Stomach (tissue), 9 donors: ENCODE results near the gene SH3GL1. TPM values are rescaled to one million over a fixed set of nuclear protein-coding genes. Genes with fewer than 3 reads are reported as not detected.

ENCODE experiments used
- DNase-seq, 2 donors: peaks; one replicate each; pipeline versions ENCODE4 v3.0.0 to v3.0.0-alpha.2; 2013 to 2019
- H3K27ac ChIP-seq, 5 donors: fragments of 200-600 bp in 4 of 5; sonication (generic) in 4 of 5; one replicate each; pipeline ENCODE4 v1.5.1; 2013 to 2019; ENCODE audit warnings: mild to moderate bottlenecking in 1 of 5, moderate library complexity in 1 of 5
- H3K27me3 ChIP-seq, 3 donors: fragments of 200-600 bp; sonication (generic); one replicate each; pipeline ENCODE4 v1.5.1; 2017 to 2019; ENCODE audit warnings: mixed run types in 1 of 3
- H3K36me3 ChIP-seq, 4 donors: fragments of 200-600 bp; sonication (generic); 1 replicate in 3 of 4; 2 replicates in 1 of 4; pipeline ENCODE4 v1.5.1; 2016 to 2019
- H3K4me1 ChIP-seq, 4 donors: fragments of 200-600 bp; sonication (generic); one replicate each; pipeline ENCODE4 v1.5.1; 2016 to 2019
- H3K4me3 ChIP-seq, 4 donors: fragments of 200-600 bp; sonication (generic) in 3 of 4; one replicate each; pipeline ENCODE4 v1.5.1; 2016 to 2019; ENCODE audit warnings: mild to moderate bottlenecking in 1 of 4
- H3K9me3 ChIP-seq, 4 donors: fragments of 200-600 bp; sonication (generic); one replicate each; pipeline ENCODE4 v1.5.1; 2016 to 2019
- EP300 ChIP-seq: sonication (generic); formaldehyde crosslinking; IDR thresholded peaks from one replicate; pipeline ENCODE4 v1.6.1; 2017; ENCODE audit warnings: antibody characterized with exemption
- POLR2A ChIP-seq, 4 donors: fragments of 450-650 bp; IDR thresholded peaks; one replicate each; pipeline ENCODE4 v1.6.1; 2016; ENCODE audit warnings: antibody characterized with exemption in 4 of 4, control low read depth in 2 of 4, mild to moderate bottlenecking in 1 of 4, moderate library complexity in 1 of 4
- POLR2AphosphoS5 ChIP-seq, 3 donors: sonication (generic); formaldehyde crosslinking; IDR thresholded peaks; one replicate each; pipeline ENCODE4 v1.6.1; 2016; ENCODE audit warnings: antibody characterized with exemption in 3 of 3
- WGBS, 5 donors: extraction: QIAGEN DNeasy Blood & Tissue Kit in 3 of 5; methylation state at CpG; one replicate each; pipeline versions ENCODE4 v1.1.5 to v1.1.7; 2013 to 2018; 5-methylcytosine and 5-hydroxymethylcytosine counted together
- intact Hi-C: fragments of 100-400 bp; cut with DNase I; formaldehyde crosslinking; loops from one replicate; pipeline ENCODE4 v1.15.1; 2023; ENCODE audit warnings: low total_unique reads
- polyA plus RNA-seq, 3 donors: library from polyadenylated mRNA; stranded (reverse); fragments of 200-250 nt; gene quantifications; one replicate each; pipeline ENCODE4 v1.2.3, GENCODE V29; 2013
- total RNA-seq, 5 donors: library from RNA; depleted of rRNA; stranded (reverse); fragments of >200 nt; gene quantifications; one replicate each; pipeline versions ENCODE4 v1.1.0 to v1.2.3, GENCODE V29; 2014 to 2016
- TF ChIP-seq, protein P1 (sequence below), 7 experiments: fragments of 450-650 bp in 4 of 7; fragments of 200-600 bp in 3 of 7; sonication (generic) in 3 of 7; IDR thresholded peaks; one replicate each; pipeline ENCODE4 v1.5.1; 2016 to 2019; ENCODE audit warnings: antibody characterized with exemption in 7 of 7, control low read depth in 2 of 7, mild to moderate bottlenecking in 1 of 7
- donor health status: healthy with polysubstance abuse.
- donor health status: Bipolar disorder and iron deficiency.
- donor health status: healthy.

Gene SH3GL1
- total and polyA plus RNA-seq, 8 donors = 14.8 to 111 (median 36.9) TPM

DNA sequence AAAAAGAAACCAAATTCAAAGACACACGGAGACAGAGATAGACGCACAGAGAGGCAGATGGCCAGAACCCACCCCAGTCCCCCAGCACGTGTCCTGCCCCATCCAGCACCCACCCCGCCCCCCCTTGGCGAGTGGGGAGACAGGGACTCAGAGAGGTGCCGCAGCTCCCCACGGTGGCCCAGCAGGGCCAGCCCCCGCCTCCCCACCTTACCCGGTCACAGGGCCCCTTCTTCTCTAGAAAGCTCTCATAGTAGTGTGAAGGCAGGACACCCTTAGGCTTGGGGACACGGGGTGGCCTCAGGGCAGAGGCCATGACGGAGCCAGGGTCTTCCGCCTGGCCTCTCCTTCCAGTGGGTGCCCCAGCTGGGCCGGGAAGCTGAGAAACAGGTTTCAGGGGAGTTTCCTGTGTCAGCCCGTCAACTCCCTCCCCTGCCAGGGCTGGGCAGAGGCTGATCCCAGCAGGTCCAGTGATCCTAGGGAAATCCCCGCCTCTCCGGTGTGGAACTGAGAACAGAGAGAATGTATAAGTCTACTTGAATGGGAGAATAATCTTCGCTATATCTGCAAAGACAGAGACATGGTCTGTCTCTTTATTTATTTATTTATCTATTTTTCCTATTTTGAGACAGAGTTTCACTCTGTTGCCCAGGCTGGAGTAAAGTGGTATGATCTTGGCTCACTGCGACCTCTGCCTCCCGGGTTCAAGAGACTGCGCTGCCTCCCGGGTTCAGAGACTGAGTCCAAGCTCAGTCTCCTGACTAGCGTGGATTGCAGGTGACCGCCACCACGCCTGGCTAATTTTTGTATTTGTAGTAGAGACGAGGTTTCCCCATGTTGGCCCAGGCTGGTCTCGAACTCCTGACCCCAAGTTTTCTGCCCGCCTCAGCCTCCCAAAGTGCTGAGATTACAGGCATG, 61.6 kb downstream of the SH3GL1 start, which contains the start of gene STAP2:
Gene STAP2, minus strand, starts transcription at position 387 of the 915 bp plus-strand sequence. Its CDS starts 74 bp downstream, at position 313.
- no peaks in the 10 kb centered on the region for H3K27me3 ChIP-seq
- H3K36me3 ChIP-seq = no peaks in the 10 kb centered on the region
- H3K9me3 ChIP-seq = no peaks in the 10 kb centered on the region
- intact Hi-C loops = no loop called here
- DNase-seq = peak; percentile 77 to 91
- H3K27ac ChIP-seq = peak within 1 kb of the TSS; percentile 32 to 87 (median 78)
- H3K4me3 ChIP-seq = peak within 1 kb of the TSS; percentile 47 to 60 (median 50)
- 25 to 46% (median 33%) methylated on average over 19 to 27 of the region's 27 CpGs for WGBS, 5 donors
- H3K4me1 ChIP-seq = peaks cover 4 to 25% (median 23%) of the 10 kb centered on the region in 4 donors
- TF ChIP-seq, protein P1, sequence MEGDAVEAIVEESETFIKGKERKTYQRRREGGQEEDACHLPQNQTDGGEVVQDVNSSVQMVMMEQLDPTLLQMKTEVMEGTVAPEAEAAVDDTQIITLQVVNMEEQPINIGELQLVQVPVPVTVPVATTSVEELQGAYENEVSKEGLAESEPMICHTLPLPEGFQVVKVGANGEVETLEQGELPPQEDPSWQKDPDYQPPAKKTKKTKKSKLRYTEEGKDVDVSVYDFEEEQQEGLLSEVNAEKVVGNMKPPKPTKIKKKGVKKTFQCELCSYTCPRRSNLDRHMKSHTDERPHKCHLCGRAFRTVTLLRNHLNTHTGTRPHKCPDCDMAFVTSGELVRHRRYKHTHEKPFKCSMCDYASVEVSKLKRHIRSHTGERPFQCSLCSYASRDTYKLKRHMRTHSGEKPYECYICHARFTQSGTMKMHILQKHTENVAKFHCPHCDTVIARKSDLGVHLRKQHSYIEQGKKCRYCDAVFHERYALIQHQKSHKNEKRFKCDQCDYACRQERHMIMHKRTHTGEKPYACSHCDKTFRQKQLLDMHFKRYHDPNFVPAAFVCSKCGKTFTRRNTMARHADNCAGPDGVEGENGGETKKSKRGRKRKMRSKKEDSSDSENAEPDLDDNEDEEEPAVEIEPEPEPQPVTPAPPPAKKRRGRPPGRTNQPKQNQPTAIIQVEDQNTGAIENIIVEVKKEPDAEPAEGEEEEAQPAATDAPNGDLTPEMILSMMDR (IDR thresholded peaks at IDR 0.05) = no peak
- peak in 2 of 3 donors; percentile 26 to 54 for TF ChIP-seq POLR2AphosphoS5 (IDR thresholded peaks at IDR 0.05)

DNA sequence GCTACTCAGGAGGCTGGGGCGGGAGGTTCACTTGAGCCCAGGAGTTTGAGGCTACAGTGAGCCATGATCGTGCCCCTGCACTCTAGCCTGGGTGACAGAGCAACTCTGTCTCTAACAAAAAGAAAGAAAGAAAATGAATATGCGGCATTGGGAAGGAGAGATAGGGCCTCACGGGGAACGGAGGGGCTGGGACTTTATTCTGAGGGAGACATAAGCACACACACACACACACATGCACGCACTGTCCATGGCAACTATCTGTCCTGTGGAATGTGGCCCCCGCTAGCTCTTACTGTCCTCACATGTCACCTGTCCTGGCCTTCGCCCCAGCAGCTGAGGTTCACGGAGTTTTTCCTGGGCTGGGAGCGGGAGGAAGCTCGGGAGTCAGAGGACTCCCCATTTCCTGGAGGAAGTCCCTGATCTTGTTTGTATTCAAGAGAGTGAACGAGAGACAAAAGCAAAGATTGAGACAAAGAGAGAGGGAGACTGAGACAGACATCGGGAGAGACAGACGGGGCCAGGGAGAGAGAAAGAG, 62.4 kb downstream of the SH3GL1 start:
- intact Hi-C loops = no loop called here
- peak overlapping the region; percentile 47 to 60 (median 50) for H3K4me3 ChIP-seq
- H3K27me3 ChIP-seq = no peaks in the 10 kb centered on the region
- no peaks in the 10 kb centered on the region for H3K36me3 ChIP-seq
- H3K4me1 ChIP-seq = peaks cover 4 to 25% (median 23%) of the 10 kb centered on the region in 4 donors
- DNase-seq = peak; percentile 33 to 62
- no peaks in the 10 kb centered on the region for H3K9me3 ChIP-seq
- peak overlapping the region; percentile 32 to 87 (median 78) for H3K27ac ChIP-seq
- TF ChIP-seq, protein P1 (IDR thresholded peaks at IDR 0.05) = no peak
- no peak for TF ChIP-seq POLR2AphosphoS5 (IDR thresholded peaks at IDR 0.05)
- TF ChIP-seq EP300 = no peak
- TF ChIP-seq POLR2A (IDR thresholded peaks at IDR 0.05) = no peak
- 7 to 19% (median 14%) methylated on average over 14 of the region's 14 CpGs for WGBS, 5 donors

- no peak for DNase-seq
Measured at GRCh38 chr19:4334929-4335570, 65.3 kb downstream of the SH3GL1 start.

More at GRCh38 chr19:4334929-4335570, 65.3 kb downstream of the SH3GL1 start:
- Histone ChIP-seq H3K27me3 (no peaks in the 10 kb centered on the region), H3K27ac (no peak overlapping the region), H3K4me1 (peaks cover 0 to 19% (median 18%) of the 10 kb centered on the region in 4 donors), H3K9me3 (no peaks in the 10 kb centered on the region), H3K36me3 (no peaks in the 10 kb centered on the region), H3K4me3 (no peak overlapping the region)
- TF ChIP-seq POLR2A (IDR thresholded peaks at IDR 0.05) = no peak
- no peak for TF ChIP-seq POLR2AphosphoS5 (IDR thresholded peaks at IDR 0.05)
- TF ChIP-seq EP300 = no peak
- TF ChIP-seq, protein P1 (IDR thresholded peaks at IDR 0.05) = no peak
- intact Hi-C loops = no loop called here
- 95 to 97% (median 96%) methylated on average over 7 of the region's 7 CpGs for WGBS, 5 donors
